HG02870 (cell line): ENCODE measurements around the gene BTBD8.
"Not testable (repeated sequence)": the region's sequence is repeated elsewhere in the genome, so short reads cannot be mapped to it uniquely, and the experiment has no call there.

ENCODE experiments used
- ATAC-seq: cut with Tn5 transposase; IDR thresholded peaks from one replicate; pipeline ENCODE4 v1.9.1; 2021; ENCODE audit warnings: mild to moderate bottlenecking, moderate library complexity; ENCODE audit not compliant: unreplicated experiment

Gene BTBD8

DNA sequence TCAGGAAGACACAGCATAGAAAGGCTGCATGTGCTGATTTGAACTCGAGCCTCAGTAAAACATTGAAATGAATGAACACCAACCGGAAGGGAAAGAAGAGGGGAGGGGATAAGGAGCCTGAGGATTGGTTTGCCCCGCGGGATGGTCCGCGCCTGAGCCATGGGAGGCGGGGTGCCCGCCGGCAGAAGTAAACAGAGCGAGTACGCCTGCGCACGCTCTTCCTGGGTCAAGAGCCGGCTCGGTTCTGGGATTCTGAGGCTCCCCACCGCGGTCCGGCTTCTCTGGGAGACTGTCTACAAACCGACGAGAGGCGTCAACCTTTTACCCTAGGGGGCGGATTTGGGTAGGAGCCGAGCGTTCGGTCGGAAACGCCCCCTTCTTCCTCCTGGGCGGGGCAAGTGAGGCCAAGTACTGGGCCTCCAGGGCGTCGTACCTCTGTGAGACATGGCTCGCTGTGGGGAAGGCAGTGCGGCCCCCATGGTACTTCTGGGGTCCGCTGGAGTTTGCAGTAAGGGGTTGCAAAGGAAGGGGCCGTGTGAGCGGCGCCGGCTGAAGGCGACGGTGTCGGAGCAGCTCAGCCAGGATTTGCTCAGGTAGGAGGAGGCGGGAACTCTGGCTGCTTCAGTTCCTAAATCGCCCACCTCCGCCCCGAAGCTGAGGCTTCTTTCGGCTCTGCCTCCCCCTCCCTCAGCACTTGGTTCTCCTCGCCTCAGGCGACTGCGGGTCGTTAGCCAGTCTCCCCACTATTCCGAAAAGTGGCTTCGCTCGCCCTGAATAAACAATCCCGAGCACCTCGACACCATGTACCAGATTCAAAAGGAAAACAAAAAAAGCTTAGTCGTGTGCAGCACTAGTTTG is at the start of gene BTBD8:
Gene BTBD8, plus strand, starts transcription at position 218 of the 858 bp plus-strand sequence. Its CDS starts 227 bp downstream, at position 445.
- ATAC-seq = peak; percentile 94

DNA sequence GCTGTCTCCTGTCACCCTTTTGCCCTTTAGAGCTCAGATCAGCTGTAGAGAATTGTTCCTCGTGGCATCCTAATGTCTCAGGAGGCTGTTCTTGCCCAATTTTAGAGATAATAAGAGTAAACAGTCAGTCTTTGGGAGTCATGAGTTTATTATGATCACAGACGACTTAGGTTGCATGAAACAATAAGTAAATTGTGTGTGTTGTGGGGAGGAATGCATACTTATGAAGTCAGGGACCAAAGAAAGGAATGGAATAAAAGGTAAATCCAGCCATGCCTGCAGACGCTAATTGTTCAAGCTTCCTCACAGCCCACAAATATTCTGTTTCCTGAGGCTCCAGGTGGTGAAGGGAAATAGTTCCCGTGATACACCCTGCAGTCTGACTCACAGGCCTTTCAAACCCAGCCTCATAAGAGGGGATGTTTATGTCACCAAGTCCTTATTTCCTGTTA is 49.5 kb upstream of the BTBD8 start:
- no peak for ATAC-seq

DNA sequence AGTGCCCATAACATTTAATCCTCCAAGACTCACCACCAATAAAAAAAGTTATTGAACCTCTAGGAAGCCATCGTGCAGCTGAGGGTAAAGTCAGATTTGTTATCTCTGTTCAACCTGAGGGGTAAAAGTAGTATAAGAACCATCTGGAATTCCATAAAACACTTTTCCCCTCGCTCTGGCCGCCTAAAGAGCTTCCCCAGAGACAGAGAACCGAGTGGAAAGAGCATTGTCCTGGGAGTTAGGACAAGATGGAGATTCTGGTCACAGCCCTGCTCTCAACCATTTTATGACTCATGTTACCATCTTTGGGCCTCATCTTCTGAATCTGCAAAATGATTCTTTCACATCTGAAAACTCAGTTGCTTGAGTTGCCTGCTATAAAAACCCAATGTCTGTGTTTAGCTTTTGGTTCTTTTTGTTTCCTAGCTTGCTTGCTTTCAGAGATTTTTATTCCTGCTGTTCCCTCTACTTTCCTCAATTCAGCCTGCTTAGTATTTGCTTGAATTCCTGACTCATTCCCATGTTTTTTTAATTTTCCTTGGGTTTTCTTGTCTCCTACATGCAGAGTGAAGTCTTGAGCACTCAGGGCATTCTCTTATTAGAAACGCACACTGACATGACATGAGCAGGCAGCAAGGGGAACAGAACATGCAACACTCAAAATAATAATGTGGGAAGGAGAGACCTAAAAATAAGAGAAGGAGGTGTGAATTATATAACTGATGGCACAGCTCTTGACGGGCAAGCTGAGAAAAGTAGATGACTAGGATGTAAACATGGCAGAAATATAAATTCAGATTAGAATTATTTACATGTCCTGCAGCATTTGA is 48.6 kb upstream of the BTBD8 start:
- no peak for ATAC-seq

DNA sequence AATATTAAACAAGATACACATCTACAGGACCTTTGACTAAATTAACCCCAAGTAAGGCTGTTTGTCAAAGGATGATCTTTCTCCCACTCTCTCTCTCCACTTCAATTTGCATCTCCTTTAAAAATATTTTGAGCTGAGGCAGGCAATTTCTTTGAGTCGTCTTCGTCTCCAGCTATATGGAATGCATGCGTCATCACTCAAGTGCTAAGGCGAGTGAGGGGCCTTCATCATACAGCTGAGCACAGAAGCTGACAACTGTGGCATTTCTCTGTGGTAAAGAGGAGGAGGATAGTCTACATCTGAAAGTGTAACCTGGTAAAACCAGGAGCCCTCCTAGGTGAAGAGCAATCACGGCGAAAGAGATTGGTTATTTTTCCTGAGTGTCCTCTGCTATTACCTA is 42.7 kb upstream of the BTBD8 start:
- no peak for ATAC-seq

DNA sequence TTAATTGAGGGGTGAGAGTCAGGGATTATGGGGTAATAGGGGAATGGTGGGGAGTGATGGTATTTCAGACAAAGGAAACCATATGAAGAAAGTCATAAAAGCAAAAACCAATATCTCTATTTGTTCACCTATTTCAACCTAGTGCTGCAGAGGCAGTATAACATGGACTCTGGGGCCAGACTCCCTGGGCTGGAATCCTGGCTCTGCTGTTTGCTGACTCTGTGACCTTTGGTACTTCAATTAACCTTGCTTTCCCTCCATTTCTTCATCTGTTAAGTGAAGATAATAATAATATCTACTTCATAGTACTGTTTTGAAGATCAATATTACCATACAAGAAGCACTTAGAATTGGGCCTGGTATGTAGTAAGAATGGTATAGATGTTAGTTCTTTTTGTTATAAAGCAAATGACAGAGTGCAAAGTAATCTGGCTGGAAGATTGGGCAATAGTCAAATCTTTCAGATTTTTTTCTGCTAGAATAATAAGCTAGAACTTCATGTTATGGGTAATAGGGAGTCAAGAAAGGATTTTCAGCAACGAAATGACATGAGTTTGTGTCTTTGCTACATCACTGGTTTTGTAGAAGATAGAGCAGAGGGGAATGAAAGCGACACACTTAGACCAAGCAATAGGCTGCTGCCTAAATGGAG is 41.3 kb upstream of the BTBD8 start:
- no peak for ATAC-seq

DNA sequence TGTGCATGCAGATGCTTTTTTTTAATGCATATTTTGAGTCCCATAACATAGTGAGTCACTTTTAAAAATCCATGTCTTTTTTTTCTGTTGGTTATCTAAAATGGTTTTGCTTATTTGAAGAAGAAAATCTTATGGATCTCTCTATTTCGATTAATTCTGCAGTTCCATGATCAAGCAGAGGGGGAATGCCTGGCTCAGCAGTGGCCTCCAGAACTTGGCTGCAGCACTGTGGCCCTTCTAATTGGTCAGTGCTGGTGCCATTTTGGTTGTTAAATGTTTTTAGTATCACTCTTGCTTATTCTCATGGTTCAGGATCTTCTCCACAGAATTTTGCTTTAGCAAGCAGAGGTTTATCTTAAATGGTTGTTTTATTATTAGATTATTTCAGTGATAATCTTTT is 39.2 kb upstream of the BTBD8 start:
- ATAC-seq = no peak

DNA sequence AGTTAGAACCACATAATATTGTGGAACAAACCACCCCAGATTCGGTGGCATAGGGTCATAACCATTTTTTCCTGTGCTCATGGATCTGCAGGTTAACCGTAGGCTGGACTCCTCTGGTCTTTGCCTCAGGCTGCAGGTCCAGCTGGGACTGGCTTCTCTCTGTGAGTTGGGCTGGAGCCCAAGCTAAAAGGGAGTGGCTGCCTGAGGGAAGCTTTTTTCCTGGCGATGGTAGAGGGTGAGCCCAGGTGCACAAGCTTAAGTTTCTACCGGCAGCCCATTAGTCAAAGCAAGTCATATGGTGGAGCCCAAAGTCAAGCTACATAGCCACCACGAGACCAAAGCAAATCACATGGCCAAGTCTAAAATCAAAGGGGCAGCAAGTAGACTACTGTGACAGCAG is 36.5 kb upstream of the BTBD8 start:
- ATAC-seq = no peak

DNA sequence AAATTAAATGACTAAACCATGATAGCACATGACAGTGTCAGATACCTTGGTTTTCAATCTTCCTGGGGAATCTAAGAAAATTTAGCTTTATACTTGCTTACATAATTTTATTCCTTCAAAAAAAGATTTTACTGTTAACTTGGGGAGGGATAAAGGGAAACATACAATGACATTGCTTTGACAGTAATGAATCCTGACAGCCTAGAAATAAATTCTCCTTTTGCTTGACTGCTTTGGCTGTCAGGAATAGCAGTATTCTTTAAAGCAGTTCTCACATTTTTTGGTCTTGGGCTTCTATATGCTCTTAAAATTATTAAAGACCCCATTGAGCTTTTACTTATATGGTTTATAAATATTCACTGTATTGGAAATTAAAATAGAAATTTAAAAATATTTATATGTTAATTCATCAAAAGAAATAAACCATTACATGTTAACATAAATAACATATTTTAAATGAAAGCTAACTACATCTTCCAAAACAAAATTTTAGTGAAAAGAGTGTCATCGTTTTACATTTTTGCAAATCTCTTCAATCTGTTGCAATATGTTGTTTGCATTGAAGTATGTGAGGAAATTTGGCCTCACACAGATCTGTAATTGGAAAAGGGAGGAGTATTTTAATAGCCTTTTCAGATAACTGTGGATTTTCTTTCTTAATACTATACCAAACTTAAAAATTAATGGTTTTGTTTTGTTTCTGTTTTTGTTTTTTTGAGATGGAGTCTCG is 34.2 kb upstream of the BTBD8 start:
- no peak for ATAC-seq

DNA sequence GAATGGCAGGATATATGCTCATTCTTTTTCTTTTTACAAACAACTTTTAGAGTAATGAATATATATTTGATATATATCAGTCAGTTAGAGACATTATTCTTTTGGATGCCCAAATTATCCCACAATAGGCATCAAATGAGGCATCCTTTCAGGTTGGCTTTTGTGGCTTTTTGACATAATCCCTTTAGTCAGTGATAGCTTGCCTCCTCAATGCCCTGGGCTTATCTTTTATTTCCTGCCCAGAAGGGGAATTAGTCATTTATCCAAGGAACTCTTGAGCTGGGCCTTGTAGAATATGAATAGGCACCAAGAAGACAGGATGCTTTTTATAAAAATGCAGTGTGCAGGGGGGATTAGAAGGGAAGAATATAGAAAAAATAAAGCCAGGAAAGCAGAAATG is 28.2 kb upstream of the BTBD8 start:
- ATAC-seq = no peak

DNA sequence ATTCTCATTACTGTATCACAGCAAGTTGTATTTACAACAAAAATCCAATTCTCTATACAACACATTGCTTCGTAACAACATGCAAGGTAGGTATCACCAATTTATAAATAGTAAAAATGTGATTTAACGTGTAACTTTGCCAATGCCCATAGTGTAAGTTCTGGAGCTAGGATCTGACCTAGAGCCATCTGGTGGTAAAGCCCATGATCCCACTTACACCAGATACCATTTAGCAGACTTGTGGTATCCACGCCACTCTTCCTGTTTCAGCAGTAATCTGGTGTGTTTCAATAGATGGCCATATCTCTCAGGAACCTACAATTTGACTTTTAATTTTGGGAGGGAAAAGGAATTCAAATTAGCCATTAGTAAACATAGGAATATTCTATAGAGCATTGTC is 15.1 kb upstream of the BTBD8 start:
- ATAC-seq = no peak

DNA sequence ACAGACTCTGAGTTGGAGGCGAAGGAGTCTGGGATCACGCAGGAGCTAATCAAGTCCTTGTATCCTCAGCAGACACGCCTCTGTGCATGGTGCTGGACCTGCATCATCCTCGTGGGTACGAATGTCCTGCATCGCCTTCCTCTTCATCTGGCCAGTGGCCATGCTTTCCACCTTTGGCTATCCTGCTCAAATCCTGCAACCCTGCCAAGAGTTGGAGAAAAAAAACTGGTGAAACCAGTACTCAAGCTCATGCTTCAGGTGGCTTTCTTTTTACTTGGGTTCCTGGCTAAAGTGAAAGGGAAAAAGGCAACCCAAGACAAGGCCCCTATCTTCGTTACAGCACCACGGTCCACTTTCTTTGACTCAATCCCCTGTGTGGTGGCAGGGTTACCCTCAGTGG is 13.8 kb upstream of the BTBD8 start:
- ATAC-seq = no peak

DNA sequence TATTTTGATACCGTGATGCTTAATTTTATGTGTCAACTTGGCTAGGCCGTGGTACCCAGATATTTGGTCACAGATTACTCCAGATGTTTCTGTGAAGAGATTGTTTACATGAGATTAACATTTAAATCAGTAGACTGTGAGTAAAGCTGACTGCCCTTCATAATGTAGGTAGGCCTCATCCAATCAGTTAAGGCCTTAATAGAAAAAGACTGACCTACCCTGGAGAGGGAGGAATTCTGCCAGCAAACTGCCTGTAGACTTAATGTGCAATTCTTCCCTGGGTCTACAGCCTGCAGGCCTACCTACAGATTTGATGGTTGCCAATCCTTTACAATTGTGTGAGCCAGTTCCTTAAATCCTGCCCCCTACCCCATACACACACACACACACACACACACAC is 9.3 kb upstream of the BTBD8 start:
- no peak for ATAC-seq

DNA sequence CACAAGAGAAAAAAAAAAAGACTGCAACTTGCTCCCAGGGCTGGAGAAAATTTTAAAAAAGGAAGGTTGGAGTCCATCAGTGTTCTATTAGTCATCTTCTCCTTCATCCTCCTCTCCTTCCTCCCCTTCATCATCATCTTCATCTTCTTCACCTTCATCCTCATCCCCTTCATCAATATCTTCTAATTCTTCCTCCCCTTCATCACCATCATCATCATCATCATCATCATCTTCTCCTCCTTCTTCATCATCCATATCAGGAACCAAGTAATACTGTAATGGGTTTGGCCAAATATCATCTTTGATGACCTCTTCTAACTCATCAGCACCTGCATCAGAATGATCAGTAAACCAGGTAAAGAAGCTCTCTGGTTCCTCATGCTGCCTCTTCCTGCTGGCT is 5.7 kb upstream of the BTBD8 start:
- ATAC-seq = not testable (repeated sequence)

DNA sequence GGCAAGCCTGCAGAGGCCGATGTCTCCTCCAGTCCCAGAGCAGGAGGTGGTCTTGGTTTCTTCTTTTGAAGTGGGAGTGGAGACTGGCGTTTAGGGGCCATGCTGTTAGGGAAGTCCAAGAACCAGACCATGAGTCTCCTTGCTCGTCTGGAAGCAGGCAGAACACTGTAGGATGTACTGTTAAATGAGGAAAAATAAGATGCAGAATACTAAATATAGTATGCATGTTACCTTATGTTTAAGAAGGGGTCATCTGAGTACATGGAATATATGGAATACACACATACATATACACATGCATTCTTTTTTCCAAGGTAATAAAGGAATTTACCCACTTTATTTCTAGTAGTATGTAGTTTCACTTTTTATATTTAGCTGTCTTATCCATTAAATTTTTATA is 4.8 kb upstream of the BTBD8 start, which contains the start of gene SETSIP:
Gene SETSIP, minus strand, starts transcription at position 101 of the 400 bp plus-strand sequence. Its CDS starts 0 bp downstream, at position 101.
- ATAC-seq = no peak

DNA sequence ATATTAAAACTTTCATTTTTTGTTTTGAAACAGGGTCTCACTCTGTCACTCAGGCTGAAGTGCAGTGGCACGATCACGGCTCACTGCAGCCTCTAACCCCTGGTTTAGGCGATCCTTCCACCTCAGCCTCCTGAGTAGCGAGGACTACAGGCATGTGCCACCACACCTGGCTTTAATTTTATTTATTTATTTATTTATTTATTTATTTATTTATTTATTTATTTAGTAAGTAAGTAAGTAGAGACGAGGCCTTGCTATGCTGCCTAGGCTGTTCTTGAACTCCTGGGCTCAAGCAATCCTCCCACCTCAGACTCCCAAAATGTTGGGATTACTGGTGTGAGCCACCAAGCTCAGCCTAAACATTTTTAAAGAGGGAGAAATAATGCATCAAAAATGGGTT is 3.8 kb upstream of the BTBD8 start:
- ATAC-seq = no peak

DNA sequence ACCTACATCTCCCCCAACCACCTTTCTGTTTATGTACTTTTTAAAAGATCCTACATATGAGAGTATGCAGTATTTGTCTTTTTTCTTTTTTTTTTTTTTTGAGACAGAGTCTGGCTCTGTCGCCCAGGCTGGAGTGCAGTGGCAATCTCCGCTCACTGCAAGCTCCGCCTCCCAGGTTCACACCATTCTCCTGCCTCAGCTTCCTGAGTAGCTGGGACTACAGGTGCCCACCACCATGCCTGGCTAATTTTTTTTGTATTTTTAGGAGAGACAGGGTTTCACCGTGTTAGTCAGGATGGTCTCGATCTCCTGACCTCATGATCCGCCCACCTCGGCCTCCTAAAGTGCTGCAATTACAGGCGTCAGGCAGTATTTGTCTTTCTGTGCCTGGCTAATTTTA is 2.1 kb upstream of the BTBD8 start:
- not testable (repeated sequence) for ATAC-seq

DNA sequence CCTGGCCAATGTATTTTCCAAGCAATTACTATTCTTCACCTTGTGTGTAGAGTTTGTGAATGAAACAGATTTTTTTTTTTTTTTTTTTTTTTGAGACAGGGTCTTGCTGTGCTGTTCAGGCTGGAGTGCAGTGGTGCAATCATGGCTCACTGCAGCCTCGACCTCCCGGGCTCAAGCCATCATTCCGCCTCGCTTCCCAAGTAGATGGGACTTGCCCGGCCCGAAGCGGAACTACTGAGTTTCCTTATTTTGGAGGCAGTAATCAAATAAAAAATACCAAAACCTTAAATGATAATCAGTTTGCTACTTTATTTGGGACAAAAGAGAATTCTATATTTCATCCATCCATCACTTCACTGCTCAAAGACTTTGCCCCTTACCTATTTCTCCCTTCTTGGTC is 704 bp upstream of the BTBD8 start:
- ATAC-seq = no peak

DNA sequence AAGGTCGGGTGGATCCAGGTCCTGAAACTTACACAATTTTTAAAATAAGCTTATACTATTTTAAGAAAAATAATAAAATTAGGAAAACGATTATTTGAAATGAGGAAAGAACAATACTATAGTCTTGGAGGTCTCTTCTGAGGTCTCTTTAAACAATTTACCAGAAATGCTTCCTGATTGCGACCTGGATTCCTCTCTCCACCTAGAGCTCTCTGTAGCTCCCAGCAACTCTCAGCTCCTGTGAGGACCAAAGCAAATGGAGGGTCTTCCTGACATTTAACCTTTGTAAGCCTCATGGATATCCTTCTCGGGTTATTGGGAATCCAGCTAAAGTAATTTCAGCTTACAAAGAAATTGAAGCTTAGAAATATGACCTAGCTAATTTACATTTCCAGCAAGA is 886 bp downstream of the BTBD8 start:
- no peak for ATAC-seq

DNA sequence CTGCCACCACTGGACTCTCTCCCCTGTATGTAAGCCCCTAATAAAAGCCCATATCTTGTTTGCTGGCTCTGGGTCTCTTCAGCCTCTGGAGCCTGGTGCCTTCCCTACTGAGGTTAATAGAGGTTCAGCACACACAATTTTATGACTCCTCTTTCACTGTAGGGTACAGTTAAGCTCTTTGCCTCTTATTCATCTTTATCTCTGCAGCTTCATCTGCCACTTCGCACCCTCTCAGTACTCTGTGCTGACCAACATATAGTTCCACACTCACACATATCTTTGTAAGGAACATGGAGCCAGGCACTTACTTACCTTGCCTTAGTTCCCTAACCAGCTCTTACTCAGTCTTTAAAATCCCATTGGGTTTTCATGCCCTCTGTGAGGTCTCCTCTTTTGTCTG is 4.5 kb downstream of the BTBD8 start:
- ATAC-seq = no peak

DNA sequence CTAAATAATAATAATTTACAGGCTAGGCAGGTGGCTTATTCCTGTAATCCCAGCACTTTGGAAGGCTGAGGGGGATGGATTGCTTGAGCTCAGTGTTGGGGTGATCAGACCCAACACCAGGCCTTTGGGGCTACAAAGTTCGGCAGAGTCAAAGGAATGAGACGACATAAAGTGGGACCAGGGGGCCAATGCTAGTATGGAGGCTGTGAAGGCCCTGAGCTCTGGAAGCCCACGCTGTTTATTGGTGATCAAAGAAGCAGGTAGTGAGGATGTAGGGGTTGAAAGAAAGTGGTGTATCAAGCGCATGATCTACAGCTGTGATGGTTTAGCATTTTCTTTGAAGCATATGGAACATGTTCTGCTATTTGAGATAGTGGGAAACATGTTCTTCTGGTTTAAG is 5.6 kb downstream of the BTBD8 start:
- ATAC-seq = no peak

DNA sequence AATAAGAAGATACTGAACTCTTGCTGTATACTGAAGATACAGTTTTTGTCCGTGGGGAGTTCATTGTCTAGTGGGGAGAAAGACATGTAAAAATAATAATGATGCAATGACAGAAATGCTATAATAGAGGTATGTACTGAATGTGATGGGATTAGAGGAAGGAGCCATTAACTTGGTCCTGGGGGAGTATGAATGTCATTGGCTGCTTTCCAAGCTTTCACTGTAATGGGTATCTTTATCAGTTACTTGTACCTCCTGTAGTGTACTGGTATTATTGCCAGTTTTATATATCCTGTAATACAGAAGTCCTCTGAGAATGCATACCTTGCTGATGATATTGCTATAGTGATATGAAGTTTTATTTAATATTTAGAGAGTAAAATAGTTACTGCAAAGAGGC is 7.4 kb downstream of the BTBD8 start:
- ATAC-seq = no peak
